Fibroblast of the aortic adventitia (primary cell): ENCODE results near the gene RDH13. TPM values are rescaled to one million over a fixed set of nuclear protein-coding genes. Genes with fewer than 3 reads are reported as not detected.
"Not testable (repeated sequence)": the region's sequence is repeated elsewhere in the genome, so short reads cannot be mapped to it uniquely, and the experiment has no call there.

ENCODE experiments used
- DNase-seq: peaks from one replicate; pipeline ENCODE4 v3.0.0-alpha.2; 2010; ENCODE audit warnings: low read depth
- H3K4me3 ChIP-seq: 2 replicates; pipeline ENCODE4 v1.5.1; 2011; ENCODE audit warnings: low read depth, mild to moderate bottlenecking, control low read depth, low read length, moderate library complexity
- total RNA-seq: library from RNA; depleted of rRNA; stranded (reverse); fragments of >200 nt; gene quantifications from 2 replicates; pipeline ENCODE4 v1.2.3, GENCODE V29; 2012; ENCODE audit warnings: low replicate concordance
- TF ChIP-seq, protein P1 (sequence below): IDR thresholded peaks from 2 replicates; pipeline ENCODE4 v1.5.1; 2011; ENCODE audit warnings: mild to moderate bottlenecking, low read length, control low read depth, inconsistent platforms; ENCODE audit not compliant: insufficient read depth

RDH13 gene
- total RNA-seq, 1 donor: 9.1 TPM

DNA sequence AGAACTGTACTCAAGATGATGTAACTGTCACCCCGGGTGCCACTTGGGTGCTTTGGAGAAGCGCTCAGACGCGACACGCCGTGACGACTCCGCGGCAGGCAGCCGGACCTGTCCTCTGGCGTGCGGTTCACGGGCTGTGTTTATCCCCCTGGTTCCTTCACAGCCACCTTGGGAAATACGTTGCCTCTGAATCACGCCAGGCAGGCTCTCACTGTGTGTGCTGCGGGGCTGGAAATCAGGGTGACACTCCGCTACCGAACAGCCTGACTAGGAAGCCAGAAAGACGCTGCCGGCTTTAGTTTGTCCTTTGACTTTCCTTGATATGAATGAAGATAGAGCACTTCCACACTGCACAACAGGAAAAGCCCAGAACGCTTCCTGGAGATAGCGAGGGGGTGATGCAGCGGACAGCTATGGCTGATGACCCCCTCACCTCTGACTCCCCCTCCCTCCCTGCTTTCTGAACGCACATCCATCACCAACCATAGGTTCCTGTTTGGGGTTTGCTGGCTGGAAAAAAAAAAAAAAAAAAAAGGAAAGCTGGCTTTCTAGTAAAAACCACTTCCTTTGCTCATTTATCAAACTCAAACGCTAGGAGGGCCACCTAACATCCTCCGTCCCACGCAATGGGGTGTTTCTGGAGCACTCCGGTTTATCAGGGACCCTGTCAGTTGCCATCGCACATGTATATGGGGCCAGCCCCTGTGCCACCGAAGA lies 21.2 kb downstream of the RDH13 start:
- no peak for DNase-seq
- TF ChIP-seq, protein P1, sequence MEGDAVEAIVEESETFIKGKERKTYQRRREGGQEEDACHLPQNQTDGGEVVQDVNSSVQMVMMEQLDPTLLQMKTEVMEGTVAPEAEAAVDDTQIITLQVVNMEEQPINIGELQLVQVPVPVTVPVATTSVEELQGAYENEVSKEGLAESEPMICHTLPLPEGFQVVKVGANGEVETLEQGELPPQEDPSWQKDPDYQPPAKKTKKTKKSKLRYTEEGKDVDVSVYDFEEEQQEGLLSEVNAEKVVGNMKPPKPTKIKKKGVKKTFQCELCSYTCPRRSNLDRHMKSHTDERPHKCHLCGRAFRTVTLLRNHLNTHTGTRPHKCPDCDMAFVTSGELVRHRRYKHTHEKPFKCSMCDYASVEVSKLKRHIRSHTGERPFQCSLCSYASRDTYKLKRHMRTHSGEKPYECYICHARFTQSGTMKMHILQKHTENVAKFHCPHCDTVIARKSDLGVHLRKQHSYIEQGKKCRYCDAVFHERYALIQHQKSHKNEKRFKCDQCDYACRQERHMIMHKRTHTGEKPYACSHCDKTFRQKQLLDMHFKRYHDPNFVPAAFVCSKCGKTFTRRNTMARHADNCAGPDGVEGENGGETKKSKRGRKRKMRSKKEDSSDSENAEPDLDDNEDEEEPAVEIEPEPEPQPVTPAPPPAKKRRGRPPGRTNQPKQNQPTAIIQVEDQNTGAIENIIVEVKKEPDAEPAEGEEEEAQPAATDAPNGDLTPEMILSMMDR: no peak
- H3K4me3 ChIP-seq: no peak overlapping the region

DNA sequence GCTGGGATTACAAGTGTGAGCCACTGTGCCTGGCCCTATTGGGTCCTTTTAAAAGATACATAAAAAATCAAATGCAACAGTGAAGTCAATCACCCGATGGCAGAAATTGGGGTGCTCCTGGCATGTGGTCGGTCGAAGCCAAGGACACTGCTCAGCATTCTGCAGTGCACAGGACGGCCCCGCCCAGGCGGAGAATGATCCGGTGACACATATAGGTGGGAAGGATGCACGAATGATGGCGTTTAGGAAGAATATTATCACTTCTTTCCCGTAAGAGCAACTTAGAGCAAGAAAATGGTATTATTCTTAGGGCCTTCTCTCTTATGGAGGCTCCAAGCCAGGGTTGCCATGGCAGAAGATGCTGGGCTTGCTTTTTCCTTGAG lies 21.7 kb downstream of the RDH13 start:
- H3K4me3 ChIP-seq: no peak overlapping the region
- TF ChIP-seq, protein P1: no peak
- DNase-seq: no peak

DNA sequence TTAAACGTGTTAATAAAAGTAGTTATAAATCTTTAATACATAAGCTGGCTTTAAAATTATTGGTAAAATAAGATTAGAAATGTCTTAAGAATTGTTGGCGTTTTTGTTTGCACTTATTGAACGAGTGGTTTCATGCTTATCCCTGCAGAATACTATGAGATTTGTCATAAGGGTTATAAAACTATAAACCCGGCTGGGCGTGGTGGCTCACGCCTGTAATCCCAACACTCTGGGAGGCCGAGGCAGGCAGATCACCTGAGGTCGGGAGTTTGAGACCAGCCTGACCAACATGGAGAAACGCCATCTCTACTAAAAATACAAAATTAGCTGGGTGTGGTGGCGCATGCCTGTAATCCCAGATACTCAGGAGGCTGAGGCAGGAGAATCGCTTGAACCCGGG lies 22.3 kb downstream of the RDH13 start:
- DNase-seq, H3K4me3 ChIP-seq: not testable (repeated sequence)

DNA sequence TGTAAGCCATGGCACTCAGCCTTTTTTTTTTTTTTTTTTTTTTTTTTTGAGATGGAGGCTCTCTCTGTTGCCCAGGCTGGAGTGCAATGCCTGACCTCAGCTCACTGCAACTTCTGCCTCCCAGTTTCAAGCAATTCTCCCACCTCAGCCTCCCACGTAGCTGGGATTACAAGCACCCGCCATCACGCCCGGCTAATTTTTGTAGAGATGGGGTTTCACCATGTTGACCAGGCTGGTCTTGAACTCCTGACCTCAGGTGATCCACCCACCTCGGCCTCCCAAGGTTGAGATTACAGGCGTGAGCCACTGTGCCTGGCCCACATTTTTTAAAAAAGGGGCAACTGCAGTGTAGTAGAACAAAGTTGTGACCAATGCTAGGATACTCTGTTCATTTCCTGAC lies 25.3 kb downstream of the RDH13 start:
- not testable (repeated sequence) for DNase-seq, H3K4me3 ChIP-seq

DNA sequence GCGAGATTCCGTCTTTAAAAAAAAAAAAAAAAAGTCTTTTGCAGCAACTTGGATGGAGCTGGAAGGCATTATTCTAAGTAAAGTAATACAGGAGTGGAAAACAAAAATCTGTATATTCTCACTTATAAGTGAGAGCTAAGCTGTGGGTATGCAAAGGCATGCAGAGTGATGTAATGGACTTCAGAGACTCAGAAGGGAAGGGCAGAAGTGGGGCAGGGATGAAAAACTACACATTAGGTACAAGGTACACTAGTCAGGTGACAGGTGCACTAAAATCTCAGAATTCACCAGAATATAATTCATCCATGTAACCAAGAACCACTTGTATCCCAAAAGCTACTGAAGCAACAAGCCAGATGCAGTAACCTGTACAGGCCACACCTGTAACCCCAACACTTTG lies 26.9 kb downstream of the RDH13 start:
- no peak for DNase-seq
- H3K4me3 ChIP-seq: no peak overlapping the region
- TF ChIP-seq, protein P1: no peak

DNA sequence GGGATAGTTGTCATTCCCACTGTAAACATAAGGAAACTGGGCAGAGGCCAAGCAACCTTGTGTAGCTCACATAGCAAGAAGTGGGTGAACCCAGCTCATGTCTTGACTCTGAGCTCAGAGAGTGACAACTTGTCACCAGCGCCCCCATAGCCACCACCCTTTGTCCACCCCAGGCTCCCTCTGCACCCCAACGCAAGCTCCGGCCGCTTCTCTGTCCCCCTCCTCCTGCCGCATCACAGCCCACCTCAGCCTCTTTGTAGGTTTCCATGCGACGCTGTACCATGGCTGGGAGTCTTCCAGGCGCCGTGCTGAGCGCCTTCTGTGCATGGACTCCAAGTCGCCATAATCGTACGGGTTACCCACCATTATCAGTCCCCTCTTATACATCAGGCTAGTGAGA lies 28.2 kb downstream of the RDH13 start:
- TF ChIP-seq, protein P1: no peak
- H3K4me3 ChIP-seq: no peak overlapping the region
- DNase-seq: no peak

DNA sequence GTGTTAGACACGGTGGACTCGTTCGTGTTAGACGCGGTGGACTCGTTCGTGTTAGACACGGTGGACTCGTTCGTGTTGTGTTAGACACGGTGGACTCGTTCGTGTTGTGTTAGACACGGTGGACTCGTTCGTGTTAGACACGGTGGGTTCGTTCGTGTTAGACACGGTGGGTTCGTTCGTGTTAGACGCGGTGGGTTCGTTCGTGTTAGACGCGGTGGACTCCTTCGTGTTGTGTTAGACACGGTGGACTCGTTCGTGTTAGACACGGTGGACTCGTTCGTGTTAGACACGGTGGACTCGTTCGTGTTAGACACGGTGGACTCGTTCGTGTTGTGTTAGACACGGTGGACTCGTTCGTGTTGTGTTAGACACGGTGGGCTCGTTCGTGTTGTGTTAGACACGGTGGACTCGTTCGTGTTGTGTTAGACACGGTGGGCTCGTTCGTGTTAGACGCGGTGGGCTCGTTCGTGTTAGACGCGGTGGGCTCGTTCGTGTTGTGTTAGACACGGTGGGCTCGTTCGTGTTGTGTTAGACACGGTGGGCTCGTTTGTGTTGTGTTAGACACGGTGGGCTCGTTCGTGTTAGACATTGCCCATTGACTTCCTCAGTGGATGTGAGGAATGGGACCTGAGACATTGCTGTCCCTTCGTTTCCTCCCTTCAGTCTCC lies 29.8 kb downstream of the RDH13 start:
- not testable (repeated sequence) for DNase-seq, H3K4me3 ChIP-seq

DNA sequence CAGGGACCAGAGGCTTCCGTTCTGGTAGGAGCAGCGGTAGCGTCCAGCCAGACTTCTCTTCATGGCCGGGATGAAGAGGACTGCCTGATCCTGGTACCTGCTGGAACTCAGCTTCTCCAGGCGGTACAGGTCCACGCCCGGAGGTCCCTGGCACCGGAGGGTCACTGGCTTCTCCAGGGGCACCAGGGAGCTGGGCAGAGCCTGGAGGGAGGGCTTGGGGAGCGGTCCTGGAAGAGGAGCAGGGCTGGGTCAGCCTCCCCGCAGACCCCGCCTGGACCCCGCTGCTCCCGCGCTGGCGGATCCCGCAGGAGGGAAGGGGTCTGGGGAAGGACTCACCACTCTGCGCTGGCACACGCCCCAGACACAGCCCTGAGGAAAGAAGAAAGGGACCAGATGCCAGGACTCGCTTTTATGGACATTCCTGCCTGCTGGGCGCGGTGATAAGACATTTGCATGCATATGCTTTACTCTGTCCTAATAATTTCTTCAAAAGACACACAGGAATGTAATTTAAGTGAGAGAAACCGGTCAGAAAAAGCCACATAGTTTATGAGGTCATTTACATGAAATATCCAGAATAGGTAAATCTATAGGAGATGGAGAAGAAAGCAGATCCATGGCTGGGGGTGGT lies 30.7 kb downstream of the RDH13 start:
- TF ChIP-seq, protein P1: no peak
- no peak overlapping the region for H3K4me3 ChIP-seq
- no peak for DNase-seq
